ENCODE measurements around the gene AIG1. TPM values are rescaled to one million over a fixed set of nuclear protein-coding genes. Genes with fewer than 3 reads are reported as not detected.

Gene AIG1
- total and polyA plus RNA-seq, 2 of the 13 experiments (the other 11 are each of a cell fraction or from before 2014, with no cell fraction given): 115 to 197 TPM

DNA sequence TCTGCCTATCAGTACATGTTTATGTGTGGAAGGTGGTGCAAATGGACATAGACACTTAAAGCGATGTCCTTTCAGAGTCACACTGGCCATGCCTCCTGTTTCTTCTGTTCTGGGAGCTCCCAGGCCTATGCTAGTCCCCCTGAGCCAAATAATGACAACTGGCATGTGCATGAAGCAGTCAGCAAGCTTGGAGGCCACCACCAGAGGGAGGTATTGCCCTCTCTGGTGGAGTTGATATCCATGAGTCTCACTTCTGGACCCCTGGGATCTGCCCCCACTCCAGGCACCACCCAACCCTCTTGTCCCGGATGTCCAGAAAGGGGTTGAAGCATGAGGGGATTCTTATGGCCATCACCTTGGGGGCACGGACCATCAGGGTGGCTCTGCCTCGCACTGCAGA lies 172.2 kb downstream of the AIG1 start (continued):
- TF ChIP-seq ZSCAN29 (CRISPR knock-in tag; conservative IDR thresholded peaks at IDR 0.05) (no peak), SP4 (CRISPR knock-in tag; IDR thresholded peaks at IDR 0.05) (no peak), CHD4 (IDR thresholded peaks at IDR 0.05; ENCODE audit: borderline replicate concordance, low read length) (peak; percentile 49; the same call in 1 of the 2 replicates), PCBP1 (IDR thresholded peaks at IDR 0.05; ENCODE audit: borderline replicate concordance, low read depth, low read length) (no peak), GATAD2A (CRISPR knock-in tag; IDR thresholded peaks at IDR 0.05) (0 out of 2 replicates have a peak, but pooled peaks have one; percentile 24), ZNF546 (CRISPR knock-in tag; conservative IDR thresholded peaks at IDR 0.05) (no peak), HES4 (CRISPR knock-in tag; IDR thresholded peaks at IDR 0.05; ENCODE audit: borderline replicate concordance) (no peak), HNRNPUL1 (IDR thresholded peaks at IDR 0.05; ENCODE audit: low read depth, low read length) (no peak), NR2F6 (IDR thresholded peaks at IDR 0.05) (no peak), NR2F6 (CRISPR knock-in tag; IDR thresholded peaks at IDR 0.05) (no peak), GLI4 (CRISPR knock-in tag; IDR thresholded peaks at IDR 0.05; ENCODE audit: borderline replicate concordance) (no peak), CHD2 (IDR thresholded peaks at IDR 0.05; ENCODE audit: low read depth, low read length) (no peak), ZKSCAN5 (CRISPR knock-in tag; IDR thresholded peaks at IDR 0.05) (0 out of 2 replicates have a peak, but pooled peaks have one; percentile 51), PHF21A (CRISPR knock-in tag; IDR thresholded peaks at IDR 0.05) (no peak), MZF1 (CRISPR knock-in tag; IDR thresholded peaks at IDR 0.05; ENCODE audit: borderline replicate concordance) (no peak), KDM2A (CRISPR knock-in tag; IDR thresholded peaks at IDR 0.05; ENCODE audit: borderline replicate concordance, low read depth) (peak; percentile 30; the same call in 1 of the 2 replicates), ZNF124 (CRISPR knock-in tag; IDR thresholded peaks at IDR 0.05) (no peak), SMYD3 (CRISPR knock-in tag; IDR thresholded peaks at IDR 0.05) (no peak)
- TF ChIP-seq, protein P1, sequence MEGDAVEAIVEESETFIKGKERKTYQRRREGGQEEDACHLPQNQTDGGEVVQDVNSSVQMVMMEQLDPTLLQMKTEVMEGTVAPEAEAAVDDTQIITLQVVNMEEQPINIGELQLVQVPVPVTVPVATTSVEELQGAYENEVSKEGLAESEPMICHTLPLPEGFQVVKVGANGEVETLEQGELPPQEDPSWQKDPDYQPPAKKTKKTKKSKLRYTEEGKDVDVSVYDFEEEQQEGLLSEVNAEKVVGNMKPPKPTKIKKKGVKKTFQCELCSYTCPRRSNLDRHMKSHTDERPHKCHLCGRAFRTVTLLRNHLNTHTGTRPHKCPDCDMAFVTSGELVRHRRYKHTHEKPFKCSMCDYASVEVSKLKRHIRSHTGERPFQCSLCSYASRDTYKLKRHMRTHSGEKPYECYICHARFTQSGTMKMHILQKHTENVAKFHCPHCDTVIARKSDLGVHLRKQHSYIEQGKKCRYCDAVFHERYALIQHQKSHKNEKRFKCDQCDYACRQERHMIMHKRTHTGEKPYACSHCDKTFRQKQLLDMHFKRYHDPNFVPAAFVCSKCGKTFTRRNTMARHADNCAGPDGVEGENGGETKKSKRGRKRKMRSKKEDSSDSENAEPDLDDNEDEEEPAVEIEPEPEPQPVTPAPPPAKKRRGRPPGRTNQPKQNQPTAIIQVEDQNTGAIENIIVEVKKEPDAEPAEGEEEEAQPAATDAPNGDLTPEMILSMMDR (CRISPR knock-in tag; IDR thresholded peaks at IDR 0.05): peak; percentile 88
- TF ChIP-seq, protein P2, sequence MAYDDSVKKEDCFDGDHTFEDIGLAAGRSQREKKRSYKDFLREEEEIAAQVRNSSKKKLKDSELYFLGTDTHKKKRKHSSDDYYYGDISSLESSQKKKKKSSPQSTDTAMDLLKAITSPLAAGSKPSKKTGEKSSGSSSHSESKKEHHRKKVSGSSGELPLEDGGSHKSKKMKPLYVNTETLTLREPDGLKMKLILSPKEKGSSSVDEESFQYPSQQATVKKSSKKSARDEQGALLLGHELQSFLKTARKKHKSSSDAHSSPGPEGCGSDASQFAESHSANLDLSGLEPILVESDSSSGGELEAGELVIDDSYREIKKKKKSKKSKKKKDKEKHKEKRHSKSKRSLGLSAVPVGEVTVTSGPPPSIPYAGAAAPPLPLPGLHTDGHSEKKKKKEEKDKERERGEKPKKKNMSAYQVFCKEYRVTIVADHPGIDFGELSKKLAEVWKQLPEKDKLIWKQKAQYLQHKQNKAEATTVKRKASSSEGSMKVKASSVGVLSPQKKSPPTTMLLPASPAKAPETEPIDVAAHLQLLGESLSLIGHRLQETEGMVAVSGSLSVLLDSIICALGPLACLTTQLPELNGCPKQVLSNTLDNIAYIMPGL (CRISPR knock-in tag; IDR thresholded peaks at IDR 0.05; ENCODE audit: borderline replicate concordance in 1 of 2, low read depth in 1 of 2): no peak
- TF ChIP-seq, protein P3, sequence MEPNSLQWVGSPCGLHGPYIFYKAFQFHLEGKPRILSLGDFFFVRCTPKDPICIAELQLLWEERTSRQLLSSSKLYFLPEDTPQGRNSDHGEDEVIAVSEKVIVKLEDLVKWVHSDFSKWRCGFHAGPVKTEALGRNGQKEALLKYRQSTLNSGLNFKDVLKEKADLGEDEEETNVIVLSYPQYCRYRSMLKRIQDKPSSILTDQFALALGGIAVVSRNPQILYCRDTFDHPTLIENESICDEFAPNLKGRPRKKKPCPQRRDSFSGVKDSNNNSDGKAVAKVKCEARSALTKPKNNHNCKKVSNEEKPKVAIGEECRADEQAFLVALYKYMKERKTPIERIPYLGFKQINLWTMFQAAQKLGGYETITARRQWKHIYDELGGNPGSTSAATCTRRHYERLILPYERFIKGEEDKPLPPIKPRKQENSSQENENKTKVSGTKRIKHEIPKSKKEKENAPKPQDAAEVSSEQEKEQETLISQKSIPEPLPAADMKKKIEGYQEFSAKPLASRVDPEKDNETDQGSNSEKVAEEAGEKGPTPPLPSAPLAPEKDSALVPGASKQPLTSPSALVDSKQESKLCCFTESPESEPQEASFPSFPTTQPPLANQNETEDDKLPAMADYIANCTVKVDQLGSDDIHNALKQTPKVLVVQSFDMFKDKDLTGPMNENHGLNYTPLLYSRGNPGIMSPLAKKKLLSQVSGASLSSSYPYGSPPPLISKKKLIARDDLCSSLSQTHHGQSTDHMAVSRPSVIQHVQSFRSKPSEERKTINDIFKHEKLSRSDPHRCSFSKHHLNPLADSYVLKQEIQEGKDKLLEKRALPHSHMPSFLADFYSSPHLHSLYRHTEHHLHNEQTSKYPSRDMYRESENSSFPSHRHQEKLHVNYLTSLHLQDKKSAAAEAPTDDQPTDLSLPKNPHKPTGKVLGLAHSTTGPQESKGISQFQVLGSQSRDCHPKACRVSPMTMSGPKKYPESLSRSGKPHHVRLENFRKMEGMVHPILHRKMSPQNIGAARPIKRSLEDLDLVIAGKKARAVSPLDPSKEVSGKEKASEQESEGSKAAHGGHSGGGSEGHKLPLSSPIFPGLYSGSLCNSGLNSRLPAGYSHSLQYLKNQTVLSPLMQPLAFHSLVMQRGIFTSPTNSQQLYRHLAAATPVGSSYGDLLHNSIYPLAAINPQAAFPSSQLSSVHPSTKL (CRISPR knock-in tag; IDR thresholded peaks at IDR 0.05): peak; percentile 33
- TF ChIP-seq, protein P4, sequence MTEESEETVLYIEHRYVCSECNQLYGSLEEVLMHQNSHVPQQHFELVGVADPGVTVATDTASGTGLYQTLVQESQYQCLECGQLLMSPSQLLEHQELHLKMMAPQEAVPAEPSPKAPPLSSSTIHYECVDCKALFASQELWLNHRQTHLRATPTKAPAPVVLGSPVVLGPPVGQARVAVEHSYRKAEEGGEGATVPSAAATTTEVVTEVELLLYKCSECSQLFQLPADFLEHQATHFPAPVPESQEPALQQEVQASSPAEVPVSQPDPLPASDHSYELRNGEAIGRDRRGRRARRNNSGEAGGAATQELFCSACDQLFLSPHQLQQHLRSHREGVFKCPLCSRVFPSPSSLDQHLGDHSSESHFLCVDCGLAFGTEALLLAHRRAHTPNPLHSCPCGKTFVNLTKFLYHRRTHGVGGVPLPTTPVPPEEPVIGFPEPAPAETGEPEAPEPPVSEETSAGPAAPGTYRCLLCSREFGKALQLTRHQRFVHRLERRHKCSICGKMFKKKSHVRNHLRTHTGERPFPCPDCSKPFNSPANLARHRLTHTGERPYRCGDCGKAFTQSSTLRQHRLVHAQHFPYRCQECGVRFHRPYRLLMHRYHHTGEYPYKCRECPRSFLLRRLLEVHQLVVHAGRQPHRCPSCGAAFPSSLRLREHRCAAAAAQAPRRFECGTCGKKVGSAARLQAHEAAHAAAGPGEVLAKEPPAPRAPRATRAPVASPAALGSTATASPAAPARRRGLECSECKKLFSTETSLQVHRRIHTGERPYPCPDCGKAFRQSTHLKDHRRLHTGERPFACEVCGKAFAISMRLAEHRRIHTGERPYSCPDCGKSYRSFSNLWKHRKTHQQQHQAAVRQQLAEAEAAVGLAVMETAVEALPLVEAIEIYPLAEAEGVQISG (CRISPR knock-in tag; IDR thresholded peaks at IDR 0.05): peak; percentile 57

Measured in HepG2 (cell line).